K562 (cell line): ENCODE data around the gene KANK4. TPM values are rescaled to one million over a fixed set of nuclear protein-coding genes. Genes with fewer than 3 reads are reported as not detected.

Experiments used
- CBX5 ChIP-seq: IDR thresholded peaks from 2 replicates; pipeline ENCODE4 v1.6.1; 2014; ENCODE audit warnings: low read depth, borderline replicate concordance
- ETV5 ChIP-seq: sonication (generic); formaldehyde crosslinking; IDR thresholded peaks from 2 replicates; pipeline ENCODE4 v1.4.0; 2020; ENCODE audit warnings: low read depth, mild to moderate bottlenecking, missing genetic modification reagents
- EZH2 ChIP-seq: IDR thresholded peaks from 2 replicates; pipeline ENCODE4 v1.6.1; 2012; ENCODE audit warnings: low read depth, mild to moderate bottlenecking, inconsistent platforms, low read length, borderline replicate concordance
- FOXJ3 ChIP-seq: sonication (generic); formaldehyde crosslinking; IDR thresholded peaks from 2 replicates; pipeline ENCODE4 v1.4.0; 2020; ENCODE audit warnings: mild to moderate bottlenecking, missing genetic modification reagents
- HDAC3 ChIP-seq: fragments of 450-650 bp; IDR thresholded peaks from 2 replicates; pipeline ENCODE4 v1.6.1; 2018; ENCODE audit warnings: borderline replicate concordance, mild to moderate bottlenecking, moderate library complexity; ENCODE audit not compliant: partially characterized antibody
- PML ChIP-seq: IDR thresholded peaks from 2 replicates; pipeline ENCODE4 v1.6.1; 2012; ENCODE audit warnings: low read length, inconsistent platforms
- TAF9B ChIP-seq: fragments of 450-650 bp; IDR thresholded peaks from 2 replicates; pipeline ENCODE4 v1.6.1; 2018; ENCODE audit warnings: mild to moderate bottlenecking; ENCODE audit not compliant: partially characterized antibody
- ZNF140 ChIP-seq: fragments of 250-450 bp; sonication (Bioruptor Pico); IDR thresholded peaks from 2 replicates; pipeline ENCODE4 v1.8.0; 2021; ENCODE audit warnings: moderate library complexity, mild to moderate bottlenecking, inconsistent platforms
- polyA plus RNA-seq, 8 experiments: library from polyadenylated mRNA; depleted of rRNA in 4 of 8; stranded (reverse) in 5 of 8; unstranded in 3 of 8; fragments of >200 nt; fragmentation: Nextera tagmentation in 2 of 8; fragmentation: Illumina TruSeq in 1 of 8; extraction: Ambion mirVana in 2 of 8; extraction: Trizol in 1 of 8; gene quantifications; 2 replicates each; pipeline versions ENCODE4 v1.2.1 to v1.2.3, GENCODE V29; 2011 to 2014; ENCODE audit warnings: inconsistent platforms in 1 of 8, missing spikeins in 1 of 8
- total RNA-seq, 7 experiments: library from RNA; depleted of rRNA in 6 of 7; stranded (reverse); fragments of >200 nt in 6 of 7; fragmentation: Illumina TruSeq in 2 of 7; extraction: Trizol in 2 of 7; gene quantifications; 2 replicates each; pipeline versions ENCODE4 v1.2.1 to v1.2.3, GENCODE V29; 2011 to 2021; ENCODE audit warnings: low replicate concordance in 1 of 7
- TF ChIP-seq, protein P1 (sequence below): IDR thresholded peaks from 2 replicates; pipeline ENCODE4 v1.6.1; 2011; ENCODE audit warnings: borderline replicate concordance, low read depth, mild to moderate bottlenecking, moderate library complexity, low read length; ENCODE audit not compliant: insufficient read depth, poor library complexity, severe bottlenecking
- TF ChIP-seq, protein P2 (sequence below): fragments of 250-450 bp; sonication (Bioruptor Pico); IDR thresholded peaks from 2 replicates; pipeline ENCODE4 v1.4.0; 2020; ENCODE audit warnings: mild to moderate bottlenecking

KANK4 gene
- total and polyA plus RNA-seq, 9 of the 15 experiments (the other 6 are each of a cell fraction or from before 2014, with no cell fraction given) = not detected

DNA sequence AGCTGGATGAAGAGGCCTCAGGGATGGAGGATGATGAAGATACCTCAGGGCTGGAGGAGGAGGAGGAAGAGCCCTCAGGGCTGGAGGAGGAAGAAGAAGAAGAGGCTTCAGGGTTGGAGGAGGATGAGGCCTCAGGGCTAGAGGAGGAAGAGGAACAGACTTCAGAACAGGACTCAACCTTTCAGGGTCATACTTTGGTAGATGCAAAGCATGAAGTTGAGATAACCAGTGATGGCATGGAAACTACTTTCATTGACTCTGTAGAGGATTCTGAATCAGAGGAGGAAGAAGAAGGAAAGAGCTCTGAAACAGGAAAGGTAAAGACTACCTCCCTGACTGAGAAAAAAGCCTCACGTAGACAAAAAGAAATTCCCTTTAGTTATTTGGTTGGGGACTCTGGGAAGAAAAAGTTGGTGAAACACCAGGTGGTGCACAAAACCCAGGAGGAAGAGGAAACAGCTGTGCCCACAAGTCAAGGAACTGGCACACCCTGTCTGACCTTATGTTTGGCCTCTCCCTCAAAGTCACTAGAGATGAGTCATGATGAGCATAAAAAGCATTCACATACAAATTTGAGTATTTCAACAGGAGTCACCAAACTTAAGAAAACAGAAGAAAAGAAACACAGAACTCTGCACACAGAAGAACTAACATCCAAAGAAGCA lies 109.2 kb downstream of the KANK4 start (continued):
- TF ChIP-seq, protein P1, sequence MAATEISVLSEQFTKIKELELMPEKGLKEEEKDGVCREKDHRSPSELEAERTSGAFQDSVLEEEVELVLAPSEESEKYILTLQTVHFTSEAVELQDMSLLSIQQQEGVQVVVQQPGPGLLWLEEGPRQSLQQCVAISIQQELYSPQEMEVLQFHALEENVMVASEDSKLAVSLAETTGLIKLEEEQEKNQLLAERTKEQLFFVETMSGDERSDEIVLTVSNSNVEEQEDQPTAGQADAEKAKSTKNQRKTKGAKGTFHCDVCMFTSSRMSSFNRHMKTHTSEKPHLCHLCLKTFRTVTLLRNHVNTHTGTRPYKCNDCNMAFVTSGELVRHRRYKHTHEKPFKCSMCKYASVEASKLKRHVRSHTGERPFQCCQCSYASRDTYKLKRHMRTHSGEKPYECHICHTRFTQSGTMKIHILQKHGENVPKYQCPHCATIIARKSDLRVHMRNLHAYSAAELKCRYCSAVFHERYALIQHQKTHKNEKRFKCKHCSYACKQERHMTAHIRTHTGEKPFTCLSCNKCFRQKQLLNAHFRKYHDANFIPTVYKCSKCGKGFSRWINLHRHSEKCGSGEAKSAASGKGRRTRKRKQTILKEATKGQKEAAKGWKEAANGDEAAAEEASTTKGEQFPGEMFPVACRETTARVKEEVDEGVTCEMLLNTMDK = no peak
- no peak for TF ChIP-seq PML
- TF ChIP-seq, protein P2, sequence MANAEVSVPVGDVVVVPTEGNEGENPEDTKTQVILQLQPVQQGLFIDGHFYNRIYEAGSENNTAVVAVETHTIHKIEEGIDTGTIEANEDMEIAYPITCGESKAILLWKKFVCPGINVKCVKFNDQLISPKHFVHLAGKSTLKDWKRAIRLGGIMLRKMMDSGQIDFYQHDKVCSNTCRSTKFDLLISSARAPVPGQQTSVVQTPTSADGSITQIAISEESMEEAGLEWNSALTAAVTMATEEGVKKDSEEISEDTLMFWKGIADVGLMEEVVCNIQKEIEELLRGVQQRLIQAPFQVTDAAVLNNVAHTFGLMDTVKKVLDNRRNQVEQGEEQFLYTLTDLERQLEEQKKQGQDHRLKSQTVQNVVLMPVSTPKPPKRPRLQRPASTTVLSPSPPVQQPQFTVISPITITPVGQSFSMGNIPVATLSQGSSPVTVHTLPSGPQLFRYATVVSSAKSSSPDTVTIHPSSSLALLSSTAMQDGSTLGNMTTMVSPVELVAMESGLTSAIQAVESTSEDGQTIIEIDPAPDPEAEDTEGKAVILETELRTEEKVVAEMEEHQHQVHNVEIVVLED (CRISPR knock-in tag) = no peak
- TF ChIP-seq FOXJ3 (CRISPR knock-in tag) = no peak
- TF ChIP-seq TAF9B = no peak
- TF ChIP-seq ZNF140 = no peak
- no peak for TF ChIP-seq CBX5
- no peak for TF ChIP-seq ETV5 (CRISPR knock-in tag)
- no peak for TF ChIP-seq HDAC3
- no peak for TF ChIP-seq EZH2
